Activated B cell treated with CpG ODN at 0.5 μM for 24 hours (primary cell): ENCODE data around the gene MAN2A1. TPM values are rescaled to one million over a fixed set of nuclear protein-coding genes. Genes with fewer than 3 reads are reported as not detected.

Experiments
- ATAC-seq: fragments of 200-7000 bp; cut with Tn5 transposase; one replicate; pipeline ENCODE4 v1.10.0; 2021; ENCODE audit warnings: low read depth, mild to moderate bottlenecking, moderate library complexity
- CTCF ChIA-PET: fragments of 350-600 bp; sonication (Branson Sonifier 250); formaldehyde crosslinking; loops from one replicate; lab custom pipeline; 2021; ENCODE audit warnings: antibody characterized with exemption; lab: Charles Lee
- POLR2A ChIA-PET: fragments of 350-600 bp; sonication (Branson Sonifier 250); formaldehyde crosslinking; loops from one replicate; lab custom pipeline; 2021; ENCODE audit warnings: antibody characterized with exemption; lab: Charles Lee
- DNase-seq: peaks from one replicate; pipeline ENCODE4 v3.0.0; 2022
- H3K27ac Mint-ChIP-seq: one replicate; pipeline ENCODE4 v1.8.0; 2020; ENCODE audit warnings: mixed read lengths
- H3K27me3 Mint-ChIP-seq: one replicate; pipeline ENCODE4 v1.8.0; 2021; ENCODE audit warnings: mixed read lengths
- H3K36me3 Mint-ChIP-seq: one replicate; pipeline ENCODE4 v1.8.0; 2021; ENCODE audit warnings: low read depth, mixed read lengths
- H3K4me1 Mint-ChIP-seq: one replicate; pipeline ENCODE4 v1.8.0; 2021; ENCODE audit warnings: mixed read lengths
- H3K4me3 Mint-ChIP-seq: one replicate; pipeline ENCODE4 v1.8.0; 2020; ENCODE audit warnings: mild to moderate bottlenecking, mixed read lengths
- H3K9me3 Mint-ChIP-seq: one replicate; pipeline ENCODE4 v1.8.0; 2020; ENCODE audit warnings: mixed read lengths
- CTCF ChIP-seq: fragments of 200-600 bp; IDR thresholded peaks from one replicate; pipeline ENCODE4 v1.8.0; 2022; ENCODE audit warnings: antibody characterized with exemption, mild to moderate bottlenecking
- intact Hi-C: fragments of 100-400 bp; cut with micrococcal nuclease; formaldehyde crosslinking; loops from one replicate; pipeline ENCODE4 v1.15.1; 2024
- total RNA-seq: library from RNA; stranded (reverse); gene quantifications from 2 replicates; pipeline ENCODE4 v1.2.3, GENCODE V29; 2022

The MAN2A1 gene
- total RNA-seq, 1 donor from 2014 or later, result 48.6 TPM

DNA sequence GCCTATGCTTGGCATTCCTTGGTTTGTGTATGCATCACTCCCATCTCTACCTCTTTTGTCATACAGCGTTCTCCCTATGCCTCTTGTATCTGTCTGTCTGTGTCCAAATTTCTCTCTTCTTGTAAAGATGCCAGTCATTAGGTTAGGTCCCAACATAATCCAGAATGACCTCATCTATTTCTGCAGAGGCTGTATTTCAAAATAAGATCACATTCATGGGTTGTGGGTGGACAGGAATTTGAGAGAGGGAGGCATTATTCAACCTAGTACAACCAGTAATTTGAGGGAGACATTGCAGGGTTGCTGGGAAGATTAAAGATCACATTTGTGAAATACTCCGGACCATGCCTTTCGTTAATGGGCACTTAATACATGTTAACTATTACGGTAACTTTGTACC lies 155.0 kb downstream of the MAN2A1 start:
- no peak overlapping the region for H3K4me3 Mint-ChIP-seq
- intact Hi-C loops, result no loop called here
- no peaks in the 10 kb centered on the region for H3K27me3 Mint-ChIP-seq
- DNase-seq (no peak), ATAC-seq (no peak)
- no peaks in the 10 kb centered on the region for H3K9me3 Mint-ChIP-seq
- H3K36me3 Mint-ChIP-seq, result peaks cover 84% of the 10 kb centered on the region
- H3K4me1 Mint-ChIP-seq, result no peaks in the 10 kb centered on the region
- TF ChIP-seq CTCF, result no peak
- no peak overlapping the region for H3K27ac Mint-ChIP-seq
- ChIA-PET POLR2A (no interaction called here), CTCF (no interaction called here)

GRCh38 chr5:109848130-109848529 lies 158.4 kb downstream of the MAN2A1 start:
- Mint-ChIP-seq H3K36me3 (peaks cover 86% of the 10 kb centered on the region), H3K27ac (no peak overlapping the region), H3K4me1 (no peaks in the 10 kb centered on the region), H3K4me3 (no peak overlapping the region), H3K9me3 (no peaks in the 10 kb centered on the region), H3K27me3 (no peaks in the 10 kb centered on the region)
- ChIA-PET POLR2A (no interaction called here), CTCF (no interaction called here)
- DNase-seq (no peak), ATAC-seq (no peak)
- intact Hi-C loops, result no loop called here
- TF ChIP-seq CTCF, result no peak

DNA sequence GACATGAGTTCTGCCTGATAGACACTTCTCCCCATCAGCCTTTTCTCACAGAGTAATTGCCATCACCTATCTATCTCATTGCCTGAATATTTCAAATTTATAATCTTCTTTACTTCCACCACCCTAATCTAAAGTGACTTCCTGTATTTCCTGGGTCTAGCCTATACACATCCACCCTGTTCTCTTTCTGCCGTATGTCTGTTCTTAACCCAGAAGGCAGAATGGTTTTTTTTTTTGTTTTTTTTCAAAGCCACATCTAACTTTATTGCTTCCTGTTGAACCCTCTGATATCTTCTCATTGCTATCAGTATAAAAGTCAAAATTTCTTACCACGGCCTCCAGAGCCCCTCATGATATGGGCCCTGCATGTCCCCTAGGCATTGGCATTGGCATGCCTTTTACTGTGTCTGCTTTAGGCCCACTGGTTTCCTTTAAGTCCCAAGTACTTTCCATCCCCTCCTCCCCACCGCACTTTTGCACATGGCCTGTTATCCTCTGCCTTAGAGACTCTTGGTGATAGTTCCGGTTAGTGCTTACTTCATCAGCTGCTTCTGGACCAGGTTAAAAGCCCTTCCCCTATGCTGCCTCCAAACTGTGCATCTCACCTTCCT lies 159.9 kb downstream of the MAN2A1 start:
- TF ChIP-seq CTCF, result no peak
- intact Hi-C loops, result no loop called here
- POLR2A ChIA-PET, result no interaction called here
- CTCF ChIA-PET, result no interaction called here
- Mint-ChIP-seq H3K4me3 (no peak overlapping the region), H3K27ac (no peak overlapping the region), H3K27me3 (no peaks in the 10 kb centered on the region), H3K36me3 (peaks cover 82% of the 10 kb centered on the region), H3K9me3 (no peaks in the 10 kb centered on the region), H3K4me1 (no peaks in the 10 kb centered on the region)
- DNase-seq (no peak), ATAC-seq (no peak)

GRCh38 chr5:109852371-109853155 lies 162.8 kb downstream of the MAN2A1 start:
- no peak for TF ChIP-seq CTCF
- no peaks in the 10 kb centered on the region for H3K9me3 Mint-ChIP-seq
- no peaks in the 10 kb centered on the region for H3K4me1 Mint-ChIP-seq
- DNase-seq (no peak), ATAC-seq (no peak)
- no peak overlapping the region for H3K27ac Mint-ChIP-seq
- H3K36me3 Mint-ChIP-seq, result peaks cover 80% of the 10 kb centered on the region
- ChIA-PET POLR2A (no interaction called here), CTCF (no interaction called here)
- no peaks in the 10 kb centered on the region for H3K27me3 Mint-ChIP-seq
- intact Hi-C loops, result no loop called here
- H3K4me3 Mint-ChIP-seq, result no peak overlapping the region

- ChIA-PET CTCF (no interaction called here), POLR2A (no interaction called here)
- Mint-ChIP-seq H3K9me3 (no peaks in the 10 kb centered on the region), H3K4me1 (no peaks in the 10 kb centered on the region), H3K27me3 (no peaks in the 10 kb centered on the region), H3K36me3 (peaks cover 80% of the 10 kb centered on the region), H3K4me3 (no peak overlapping the region), H3K27ac (no peak overlapping the region)
- intact Hi-C loops, result no loop called here
- ATAC-seq (no peak), DNase-seq (no peak)
- no peak for TF ChIP-seq CTCF
Observed at GRCh38 chr5:109853377-109853776, 163.7 kb downstream of the MAN2A1 start.
